Caco-2 (cell line): ENCODE measurements around the gene MRRF. TPM values are rescaled to one million over a fixed set of nuclear protein-coding genes. Genes with fewer than 3 reads are reported as not detected.

Source experiments
- BruUV-seq: library from RNA; stranded (reverse); fragments of 400-500 nt; replicated peaks from 2 replicates; lab custom pipeline; 2021; lab: Mats Ljungman, UMichigan
- CTCF ChIA-PET: fragments of 300-600 bp; sonication (Branson Sonifier 250); formaldehyde crosslinking; loops from one replicate; lab custom pipeline; 2022; ENCODE audit warnings: antibody characterized with exemption; lab: Charles Lee
- POLR2A ChIA-PET: fragments of 300-600 bp; sonication (Branson Sonifier 250); formaldehyde crosslinking; loops from one replicate; lab custom pipeline; 2022; ENCODE audit warnings: antibody characterized with exemption; lab: Charles Lee
- DNase-seq, 2 experiments: peaks; one replicate each; pipeline versions ENCODE4 v3.0.0 to v3.0.0-alpha.2; 2020 to 2022
- H3K27me3 ChIP-seq: replicated peaks from 2 replicates; pipeline ENCODE4 v1.6.0; 2011; ENCODE audit warnings: low read length; ENCODE audit not compliant: control insufficient read depth, insufficient read depth
- H3K36me3 ChIP-seq: 2 replicates; pipeline ENCODE4 v1.5.1; 2011; ENCODE audit warnings: low read length; ENCODE audit not compliant: control insufficient read depth, insufficient read depth
- H3K4me1 ChIP-seq: fragments of 250-450 bp; sonication (Bioruptor Pico); 2 replicates; pipeline ENCODE4 v1.5.1; 2020; ENCODE audit warnings: mild to moderate bottlenecking
- H3K4me3 ChIP-seq: 2 replicates; pipeline ENCODE4 v1.5.1; 2011; ENCODE audit warnings: low read depth, mild to moderate bottlenecking, control low read depth, low read length
- H3K9me3 ChIP-seq: fragments of 250-450 bp; sonication (Bioruptor Pico); 2 replicates; pipeline ENCODE4 v1.5.1; 2020; ENCODE audit warnings: mild to moderate bottlenecking, moderate library complexity
- H3K27ac Mint-ChIP-seq: one replicate; pipeline ENCODE4 v1.8.0; 2022; ENCODE audit warnings: mixed read lengths; ENCODE audit not compliant: unreplicated experiment
- H3K27me3 Mint-ChIP-seq: one replicate; pipeline ENCODE4 v1.8.0; 2022; ENCODE audit warnings: mixed read lengths; ENCODE audit not compliant: insufficient read depth, unreplicated experiment
- H3K36me3 Mint-ChIP-seq: one replicate; pipeline ENCODE4 v1.8.0; 2022; ENCODE audit warnings: mild to moderate bottlenecking, mixed read lengths; ENCODE audit not compliant: insufficient read depth, unreplicated experiment
- H3K4me1 Mint-ChIP-seq: one replicate; pipeline ENCODE4 v1.8.0; 2022; ENCODE audit warnings: low read depth, mixed read lengths; ENCODE audit not compliant: unreplicated experiment
- H3K4me3 Mint-ChIP-seq: one replicate; pipeline ENCODE4 v1.8.0; 2022; ENCODE audit warnings: mild to moderate bottlenecking, moderate library complexity, mixed read lengths; ENCODE audit not compliant: unreplicated experiment
- H3K9me3 Mint-ChIP-seq: one replicate; pipeline ENCODE4 v1.8.0; 2022; ENCODE audit warnings: mixed read lengths; ENCODE audit not compliant: unreplicated experiment
- intact Hi-C: fragments of 100-400 bp; cut with micrococcal nuclease; formaldehyde crosslinking; loops from one replicate; pipeline ENCODE4 v1.10.0; 2022; ENCODE audit not compliant: unreplicated experiment
- total RNA-seq: library from RNA; stranded (reverse); gene quantifications from 2 replicates; pipeline ENCODE4 v1.2.3, GENCODE V29; 2022
- TF ChIP-seq, protein P1 (sequence below), 2 experiments: fragments of 200-600 bp in 1 of 2; IDR thresholded peaks; 1 replicate in 1 of 2; 2 replicates in 1 of 2; pipeline versions ENCODE4 v1.5.1 to v1.8.0; 2011 to 2022; ENCODE audit warnings: antibody characterized with exemption in 1 of 2, control low read depth in 1 of 2, inconsistent platforms in 1 of 2, low read depth in 1 of 2, low read length in 1 of 2, mild to moderate bottlenecking in 1 of 2, moderate library complexity in 1 of 2; ENCODE audit not compliant: insufficient read depth in 1 of 2, severe bottlenecking in 1 of 2, unreplicated experiment in 1 of 2

MRRF gene
- total RNA-seq, 1 experiment from 2014 or later: 64.6 TPM

GRCh38 chr9:122222791-122223190 lies 41.9 kb upstream of the MRRF start:
- H3K36me3 Mint-ChIP-seq: no peaks in the 10 kb centered on the region
- DNase-seq: no peak
- no peaks in the 10 kb centered on the region for H3K4me1 Mint-ChIP-seq
- TF ChIP-seq, protein P1, sequence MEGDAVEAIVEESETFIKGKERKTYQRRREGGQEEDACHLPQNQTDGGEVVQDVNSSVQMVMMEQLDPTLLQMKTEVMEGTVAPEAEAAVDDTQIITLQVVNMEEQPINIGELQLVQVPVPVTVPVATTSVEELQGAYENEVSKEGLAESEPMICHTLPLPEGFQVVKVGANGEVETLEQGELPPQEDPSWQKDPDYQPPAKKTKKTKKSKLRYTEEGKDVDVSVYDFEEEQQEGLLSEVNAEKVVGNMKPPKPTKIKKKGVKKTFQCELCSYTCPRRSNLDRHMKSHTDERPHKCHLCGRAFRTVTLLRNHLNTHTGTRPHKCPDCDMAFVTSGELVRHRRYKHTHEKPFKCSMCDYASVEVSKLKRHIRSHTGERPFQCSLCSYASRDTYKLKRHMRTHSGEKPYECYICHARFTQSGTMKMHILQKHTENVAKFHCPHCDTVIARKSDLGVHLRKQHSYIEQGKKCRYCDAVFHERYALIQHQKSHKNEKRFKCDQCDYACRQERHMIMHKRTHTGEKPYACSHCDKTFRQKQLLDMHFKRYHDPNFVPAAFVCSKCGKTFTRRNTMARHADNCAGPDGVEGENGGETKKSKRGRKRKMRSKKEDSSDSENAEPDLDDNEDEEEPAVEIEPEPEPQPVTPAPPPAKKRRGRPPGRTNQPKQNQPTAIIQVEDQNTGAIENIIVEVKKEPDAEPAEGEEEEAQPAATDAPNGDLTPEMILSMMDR (IDR thresholded peaks at IDR 0.05; ENCODE audit: insufficient read depth in 1 of 2, low read depth in 1 of 2, low read length in 1 of 2, severe bottlenecking in 1 of 2, unreplicated experiment in 1 of 2): no peak
- POLR2A ChIA-PET: no interaction called here
- no peaks in the 10 kb centered on the region for H3K9me3 Mint-ChIP-seq
- Histone ChIP-seq H3K9me3 (no peaks in the 10 kb centered on the region), H3K27me3 (no peaks in the 10 kb centered on the region), H3K4me3 (no peak overlapping the region), H3K36me3 (no peaks in the 10 kb centered on the region), H3K4me1 (no peaks in the 10 kb centered on the region)
- BruUV-seq: no TSS peak
- H3K4me3 Mint-ChIP-seq: no peak overlapping the region
- CTCF ChIA-PET: interaction anchor here (0.5 to 1.1 kb wide), 2 partner anchors 70 to 128 kb away, joined by 3 read pairs; no protein-coding TSS in a partner anchor
- H3K27ac Mint-ChIP-seq: no peak overlapping the region
- intact Hi-C loops: no loop called here
- H3K27me3 Mint-ChIP-seq: peaks cover 5% of the 10 kb centered on the region

DNA sequence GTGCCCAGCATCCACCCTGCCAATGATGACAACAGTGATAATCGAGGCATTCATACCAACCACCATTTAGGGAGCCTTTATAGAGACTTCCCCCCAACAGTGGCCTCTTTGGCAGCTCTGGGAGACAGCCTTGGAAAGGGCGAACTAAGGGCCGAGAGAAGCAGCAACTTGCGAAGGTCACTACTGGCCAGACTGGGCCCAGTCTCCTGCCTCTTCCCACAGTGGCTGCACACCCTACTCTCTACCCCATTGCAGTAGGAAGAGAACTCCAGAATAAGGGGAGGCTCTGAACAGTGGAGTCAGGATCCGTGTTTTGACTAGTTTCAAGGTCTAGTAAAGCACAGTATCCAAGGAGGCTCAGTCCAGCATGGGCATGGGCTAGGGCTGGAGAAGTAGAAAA lies 41.2 kb upstream of the MRRF start:
- no peak overlapping the region for H3K4me3 ChIP-seq
- Mint-ChIP-seq H3K4me3 (no peak overlapping the region), H3K4me1 (no peaks in the 10 kb centered on the region), H3K36me3 (no peaks in the 10 kb centered on the region), H3K9me3 (no peaks in the 10 kb centered on the region), H3K27ac (no peak overlapping the region), H3K27me3 (peaks cover 5% of the 10 kb centered on the region)
- intact Hi-C loops: no loop called here
- H3K27me3 ChIP-seq: no peaks in the 10 kb centered on the region
- POLR2A ChIA-PET: no interaction called here
- no peaks in the 10 kb centered on the region for H3K36me3 ChIP-seq
- H3K4me1 ChIP-seq: no peaks in the 10 kb centered on the region
- CTCF ChIA-PET: interaction anchor here (1.1 kb wide), 1 partner anchor 127 kb away, joined by 3 read pairs; no protein-coding TSS in a partner anchor
- BruUV-seq: no TSS peak
- TF ChIP-seq, protein P1 (IDR thresholded peaks at IDR 0.05; ENCODE audit: insufficient read depth in 1 of 2, low read depth in 1 of 2, low read length in 1 of 2, severe bottlenecking in 1 of 2, unreplicated experiment in 1 of 2): no peak
- DNase-seq: no peak
- no peaks in the 10 kb centered on the region for H3K9me3 ChIP-seq

DNA sequence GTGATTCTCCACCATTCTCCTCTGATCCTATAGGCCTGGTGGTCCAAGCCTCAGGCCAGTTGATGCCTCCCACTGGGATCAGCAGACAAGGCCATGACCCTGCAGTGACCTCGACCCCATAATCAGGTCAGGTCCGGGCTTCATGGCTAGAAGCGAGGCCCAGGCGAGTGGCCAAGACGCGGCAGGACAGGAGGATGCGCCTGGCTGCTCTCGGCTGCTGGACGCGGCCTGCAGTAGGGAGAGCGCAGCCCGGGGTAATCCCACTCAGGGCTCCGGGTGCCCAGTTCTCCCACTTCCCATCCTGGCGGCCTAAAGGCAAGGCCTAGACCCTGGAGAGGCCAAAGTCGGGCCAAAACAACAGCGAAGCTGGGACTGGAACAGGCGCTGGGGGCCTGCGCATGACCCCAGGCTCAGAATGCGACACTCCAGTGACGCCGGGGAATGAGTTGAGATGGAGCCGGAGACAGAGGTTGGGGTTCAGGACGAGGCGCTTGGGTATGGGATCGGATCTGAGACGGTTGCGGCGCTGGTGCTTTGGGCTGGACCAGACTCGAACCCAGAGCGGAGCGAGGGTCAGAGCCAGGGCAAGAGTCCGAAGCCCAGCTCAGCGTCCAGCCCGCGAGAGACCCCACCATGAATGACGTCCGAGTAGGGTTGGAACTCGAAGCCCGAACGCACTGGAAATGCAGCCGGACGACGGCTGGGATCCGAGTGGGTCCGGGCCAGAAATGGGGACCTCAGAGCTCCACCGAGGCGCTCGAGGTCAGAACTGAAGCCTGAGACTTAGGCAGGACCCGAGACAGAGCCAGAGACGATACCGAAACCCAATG lies 39.2 kb upstream of the MRRF start:
- Histone ChIP-seq H3K4me3 (no peak overlapping the region), H3K36me3 (no peaks in the 10 kb centered on the region), H3K4me1 (no peaks in the 10 kb centered on the region), H3K9me3 (no peaks in the 10 kb centered on the region), H3K27me3 (peaks cover 1% of the 10 kb centered on the region; the same call in 1 of the 2 replicates)
- no peak for DNase-seq
- POLR2A ChIA-PET: no interaction called here
- no peaks in the 10 kb centered on the region for H3K4me1 Mint-ChIP-seq
- H3K27me3 Mint-ChIP-seq: peaks cover 5% of the 10 kb centered on the region
- H3K36me3 Mint-ChIP-seq: no peaks in the 10 kb centered on the region
- no peaks in the 10 kb centered on the region for H3K9me3 Mint-ChIP-seq
- no peak overlapping the region for H3K27ac Mint-ChIP-seq
- H3K4me3 Mint-ChIP-seq: no peak overlapping the region
- TF ChIP-seq, protein P1 (IDR thresholded peaks at IDR 0.05; ENCODE audit: insufficient read depth in 1 of 2, low read depth in 1 of 2, low read length in 1 of 2, severe bottlenecking in 1 of 2, unreplicated experiment in 1 of 2): no peak
- BruUV-seq: no TSS peak
- intact Hi-C loops: no loop called here
- CTCF ChIA-PET: no interaction called here
